Esophagus (tissue), 2 donors: ENCODE results near the gene FOXP4. TPM values are rescaled to one million over a fixed set of nuclear protein-coding genes. Genes with fewer than 3 reads are reported as not detected.
A peak's percentile ranks its signal among the peaks of the same experiment; 100 is the strongest.

Source experiments
- H3K27ac ChIP-seq, 2 donors: one replicate each; pipeline ENCODE4 v1.5.1; 2013; ENCODE audit warnings: low read depth in 2 of 2, mild to moderate bottlenecking in 2 of 2, inconsistent platforms in 1 of 2, low read length in 1 of 2, moderate library complexity in 1 of 2
- H3K27me3 ChIP-seq, 2 donors: one replicate each; pipeline ENCODE4 v1.6.1; 2013; ENCODE audit warnings: low read length in 2 of 2, control low read depth in 1 of 2, mild to moderate bottlenecking in 1 of 2; ENCODE audit not compliant: insufficient read depth in 2 of 2, control insufficient read depth in 1 of 2
- H3K36me3 ChIP-seq, 2 donors: one replicate each; pipeline ENCODE4 v1.6.1; 2013; ENCODE audit warnings: low read length in 1 of 2; ENCODE audit not compliant: control insufficient read depth in 2 of 2, insufficient read depth in 2 of 2
- H3K4me1 ChIP-seq, 2 donors: one replicate each; pipeline ENCODE4 v1.6.1; 2013; ENCODE audit warnings: low read length in 1 of 2; ENCODE audit not compliant: control insufficient read depth in 2 of 2, insufficient read depth in 2 of 2
- H3K4me3 ChIP-seq, 2 donors: one replicate each; pipeline ENCODE4 v1.5.1; 2013; ENCODE audit warnings: low read length in 2 of 2, mild to moderate bottlenecking in 2 of 2, low read depth in 1 of 2, moderate library complexity in 1 of 2
- H3K9me3 ChIP-seq, 2 donors: one replicate each; pipeline ENCODE4 v1.6.1; 2013; ENCODE audit warnings: mild to moderate bottlenecking in 2 of 2, low read depth in 1 of 2, low read length in 1 of 2, moderate library complexity in 1 of 2; ENCODE audit not compliant: control insufficient read depth in 2 of 2, insufficient read depth in 1 of 2
- WGBS, 2 donors: extraction: QIAGEN DNeasy Blood & Tissue Kit; methylation state at CpG; one replicate each; pipeline ENCODE4 v1.1.7; 2013; 5-methylcytosine and 5-hydroxymethylcytosine counted together
- polyA plus RNA-seq, 2 donors: library from polyadenylated mRNA; stranded (reverse); fragments of 200-250 nt; gene quantifications; one replicate each; pipeline ENCODE4 v1.2.3, GENCODE V29; 2013
- donor health status: healthy with polysubstance abuse.
- donor health status: Bipolar disorder and iron deficiency.

FOXP4 gene
- polyA plus RNA-seq, 2 donors = 6.6 to 8.4 TPM

GRCh38 chr6:41505122-41506049 lies 40.8 kb upstream of the FOXP4 start:
- Histone ChIP-seq H3K27ac (peak overlapping the region in 1 of 2 donors; percentile 36), H3K9me3 (no peaks in the 10 kb centered on the region), H3K4me3 (peak overlapping the region in 1 of 2 donors; percentile 2), H3K36me3 (no peaks in the 10 kb centered on the region), H3K27me3 (no peaks in the 10 kb centered on the region), H3K4me1 (peaks cover 6 to 11% of the 10 kb centered on the region in 2 donors)
- WGBS, 2 donors = 5 to 6% methylated on average over 56 to 57 of the region's 57 CpGs

- H3K9me3 ChIP-seq = no peaks in the 10 kb centered on the region
- H3K4me1 ChIP-seq = peaks cover 3 to 11% of the 10 kb centered on the region in 2 donors
- no peak overlapping the region for H3K27ac ChIP-seq
- no peak overlapping the region for H3K4me3 ChIP-seq
- no peaks in the 10 kb centered on the region for H3K27me3 ChIP-seq
- H3K36me3 ChIP-seq = no peaks in the 10 kb centered on the region
- 81 to 85% methylated on average over 6 of the region's 6 CpGs for WGBS, 2 donors
Observed at GRCh38 chr6:41508479-41508878, 37.7 kb upstream of the FOXP4 start.

- Histone ChIP-seq H3K9me3 (no peaks in the 10 kb centered on the region), H3K4me3 (no peak overlapping the region), H3K27ac (no peak overlapping the region), H3K27me3 (no peaks in the 10 kb centered on the region), H3K4me1 (peaks cover 3 to 4% of the 10 kb centered on the region in 2 donors), H3K36me3 (no peaks in the 10 kb centered on the region)
- 74 to 76% methylated on average over 5 of the region's 5 CpGs for WGBS, 2 donors
Observed at GRCh38 chr6:41509580-41509979, 36.6 kb upstream of the FOXP4 start.

GRCh38 chr6:41511443-41512060 lies 34.6 kb upstream of the FOXP4 start:
- H3K36me3 ChIP-seq = no peaks in the 10 kb centered on the region
- H3K9me3 ChIP-seq = no peaks in the 10 kb centered on the region
- H3K27ac ChIP-seq = no peak overlapping the region
- no peaks in the 10 kb centered on the region for H3K4me1 ChIP-seq
- H3K27me3 ChIP-seq = no peaks in the 10 kb centered on the region
- 86 to 93% methylated on average over 7 of the region's 7 CpGs for WGBS, 2 donors
- H3K4me3 ChIP-seq = no peak overlapping the region

- 85 to 90% methylated on average over 6 of the region's 6 CpGs for WGBS, 2 donors
- no peaks in the 10 kb centered on the region for H3K9me3 ChIP-seq
- no peaks in the 10 kb centered on the region for H3K27me3 ChIP-seq
- H3K27ac ChIP-seq = no peak overlapping the region
- H3K4me1 ChIP-seq = no peaks in the 10 kb centered on the region
- no peaks in the 10 kb centered on the region for H3K36me3 ChIP-seq
- no peak overlapping the region for H3K4me3 ChIP-seq
Observed at GRCh38 chr6:41512146-41512701, 34.0 kb upstream of the FOXP4 start.

GRCh38 chr6:41515995-41516394 lies 30.2 kb upstream of the FOXP4 start:
- WGBS, 2 donors = 95 to 96% methylated on average over 6 of the region's 6 CpGs
- Histone ChIP-seq H3K4me1 (peaks cover 0 to 5% of the 10 kb centered on the region in 2 donors), H3K27ac (no peak overlapping the region), H3K36me3 (no peaks in the 10 kb centered on the region), H3K27me3 (no peaks in the 10 kb centered on the region), H3K9me3 (no peaks in the 10 kb centered on the region), H3K4me3 (no peak overlapping the region)

- no peak overlapping the region for H3K27ac ChIP-seq
- 69 to 72% methylated on average over 7 of the region's 7 CpGs for WGBS, 2 donors
- H3K9me3 ChIP-seq = no peaks in the 10 kb centered on the region
- no peak overlapping the region for H3K4me3 ChIP-seq
- peaks cover 0 to 5% of the 10 kb centered on the region in 2 donors for H3K4me1 ChIP-seq
- peaks cover 0 to 3% of the 10 kb centered on the region in 2 donors for H3K27me3 ChIP-seq
- H3K36me3 ChIP-seq = no peaks in the 10 kb centered on the region
Observed at GRCh38 chr6:41518118-41518517, 28.1 kb upstream of the FOXP4 start.

GRCh38 chr6:41519305-41519744 lies 26.9 kb upstream of the FOXP4 start:
- peaks cover 0 to 5% of the 10 kb centered on the region in 2 donors for H3K4me1 ChIP-seq
- H3K27me3 ChIP-seq = peaks cover 0 to 3% of the 10 kb centered on the region in 2 donors
- no peaks in the 10 kb centered on the region for H3K9me3 ChIP-seq
- H3K36me3 ChIP-seq = no peaks in the 10 kb centered on the region
- no peak overlapping the region for H3K4me3 ChIP-seq
- H3K27ac ChIP-seq = no peak overlapping the region
- WGBS, 2 donors = 54 to 81% methylated on average over 3 of the region's 3 CpGs

GRCh38 chr6:41519745-41520699 lies 26.2 kb upstream of the FOXP4 start:
- no peak overlapping the region for H3K4me3 ChIP-seq
- WGBS, 2 donors = 73 to 87% methylated on average over 8 of the region's 8 CpGs
- H3K36me3 ChIP-seq = no peaks in the 10 kb centered on the region
- H3K27me3 ChIP-seq = peaks cover 0 to 3% of the 10 kb centered on the region in 2 donors
- H3K4me1 ChIP-seq = peaks cover 0 to 5% of the 10 kb centered on the region in 2 donors
- no peak overlapping the region for H3K27ac ChIP-seq
- no peaks in the 10 kb centered on the region for H3K9me3 ChIP-seq
